Measurements from ENCODE around the gene TLR2.

Gene TLR2

GRCh38 chr4:153733751-153734448 lies 49.8 kb downstream of the TLR2 start:
- no peak for DNase-seq

GRCh38 chr4:153735906-153736461 lies 51.9 kb downstream of the TLR2 start:
- DNase-seq = no peak

- DNase-seq = no peak
Observed at GRCh38 chr4:153741541-153741940, 57.5 kb downstream of the TLR2 start.

DNA sequence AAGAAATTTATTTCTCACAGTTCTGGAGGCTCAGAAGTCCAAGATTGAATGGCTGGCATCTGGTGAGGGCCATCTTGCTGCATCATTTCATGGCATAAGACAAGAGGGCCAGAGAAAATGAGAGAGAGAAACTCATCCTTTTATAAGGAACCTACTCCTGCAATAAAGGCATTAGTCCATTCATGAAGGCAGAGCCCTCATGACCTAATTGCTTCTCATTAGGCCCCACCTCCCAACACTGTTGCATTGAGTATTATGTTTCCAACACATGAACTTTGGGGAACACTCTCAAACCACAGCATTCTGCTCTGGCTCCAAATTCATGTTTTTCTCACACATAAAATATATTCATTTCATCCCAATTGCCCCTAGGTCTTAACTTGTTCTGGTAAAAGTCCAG lies 61.6 kb downstream of the TLR2 start:
- no peak for DNase-seq

GRCh38 chr4:153747406-153747955 lies 63.4 kb downstream of the TLR2 start:
- DNase-seq = no peak

- no peak for DNase-seq
Observed at GRCh38 chr4:153748378-153748777, 64.3 kb downstream of the TLR2 start.

GRCh38 chr4:153750197-153750817 lies 66.2 kb downstream of the TLR2 start:
- peak; percentile 76 for DNase-seq

GRCh38 chr4:153755186-153755585 lies 71.1 kb downstream of the TLR2 start:
- no peak for DNase-seq
